HFFc6 (cell line): ENCODE data around the gene LDLRAD4. TPM values are rescaled to one million over a fixed set of nuclear protein-coding genes. Genes with fewer than 3 reads are reported as not detected.

Experiments
- DNase-seq: peaks from one replicate; pipeline ENCODE4 v3.0.0-alpha.2; 2018
- H3K27ac Mint-ChIP-seq: 2 replicates; pipeline ENCODE4 v1.8.0; 2020; ENCODE audit warnings: mild to moderate bottlenecking, mixed read lengths
- H3K27me3 Mint-ChIP-seq: 2 replicates; pipeline ENCODE4 v1.8.0; 2021; ENCODE audit warnings: mild to moderate bottlenecking, moderate library complexity, mixed read lengths; ENCODE audit not compliant: insufficient read depth
- H3K36me3 Mint-ChIP-seq: 2 replicates; pipeline ENCODE4 v1.8.0; 2021; ENCODE audit warnings: low read depth, mixed read lengths
- H3K4me1 Mint-ChIP-seq: 2 replicates; pipeline ENCODE4 v1.8.0; 2020; ENCODE audit warnings: low read depth, mixed read lengths
- H3K4me3 Mint-ChIP-seq: 2 replicates; pipeline ENCODE4 v1.8.0; 2020; ENCODE audit warnings: mild to moderate bottlenecking, moderate library complexity, mixed read lengths
- H3K9me3 Mint-ChIP-seq: 2 replicates; pipeline ENCODE4 v1.8.0; 2020; ENCODE audit warnings: mild to moderate bottlenecking, mixed read lengths
- CTCF ChIP-seq: fragments of 200-600 bp; sonication (generic); IDR thresholded peaks from 2 replicates; pipeline ENCODE4 v1.5.0; 2021; ENCODE audit warnings: antibody characterized with exemption, mild to moderate bottlenecking
- total RNA-seq, 6 experiments: library from RNA; stranded (reverse); fragmentation: NEBNext Ultra II Directional; extraction: Animal tissue kit (Norgen Biotek cat#: 25700); gene quantifications; 2 replicates in 1 of 6; 3 replicates in 5 of 6; pipeline ENCODE4 v1.2.3, GENCODE V29; 2021

The LDLRAD4 gene
- total RNA-seq, 6 experiments from 2014 or later: not detected

DNA sequence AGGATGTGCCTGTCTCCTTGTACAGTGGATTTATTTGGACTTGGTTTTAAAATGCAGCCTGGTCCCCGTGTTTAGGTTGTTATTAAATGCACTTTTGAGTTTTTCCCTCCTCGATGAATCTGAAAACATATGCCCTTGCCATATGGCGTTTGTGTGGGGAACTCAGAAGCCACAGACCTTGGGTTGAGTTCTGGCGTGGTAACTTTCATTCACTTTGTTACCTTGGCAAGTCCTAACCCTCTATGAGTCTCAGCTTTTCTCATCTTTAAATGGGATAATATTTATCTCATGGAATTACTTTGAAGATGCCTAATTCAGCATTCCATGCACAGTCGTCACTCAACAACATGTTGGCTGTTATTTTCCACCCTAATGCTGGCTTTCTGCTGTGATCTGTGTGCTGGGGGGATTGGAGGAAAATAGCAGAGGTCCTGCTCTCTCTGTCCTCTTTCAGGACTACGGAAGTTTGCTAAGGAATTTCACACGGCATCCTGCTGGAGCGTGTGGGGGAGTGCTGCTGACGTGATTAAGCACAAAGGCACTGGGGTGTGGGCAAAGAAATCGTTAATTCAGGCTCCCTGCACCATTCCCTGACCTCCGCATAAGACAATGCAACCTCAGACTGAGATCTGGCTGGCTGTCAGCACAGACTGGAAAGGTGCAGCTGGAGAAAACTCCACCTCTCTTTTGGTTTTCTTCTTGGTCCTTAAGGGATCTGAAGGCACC is 61.7 kb downstream of the LDLRAD4 start:
- H3K36me3 Mint-ChIP-seq: no peaks in the 10 kb centered on the region
- no peak overlapping the region for H3K4me3 Mint-ChIP-seq
- no peaks in the 10 kb centered on the region for H3K4me1 Mint-ChIP-seq

DNA sequence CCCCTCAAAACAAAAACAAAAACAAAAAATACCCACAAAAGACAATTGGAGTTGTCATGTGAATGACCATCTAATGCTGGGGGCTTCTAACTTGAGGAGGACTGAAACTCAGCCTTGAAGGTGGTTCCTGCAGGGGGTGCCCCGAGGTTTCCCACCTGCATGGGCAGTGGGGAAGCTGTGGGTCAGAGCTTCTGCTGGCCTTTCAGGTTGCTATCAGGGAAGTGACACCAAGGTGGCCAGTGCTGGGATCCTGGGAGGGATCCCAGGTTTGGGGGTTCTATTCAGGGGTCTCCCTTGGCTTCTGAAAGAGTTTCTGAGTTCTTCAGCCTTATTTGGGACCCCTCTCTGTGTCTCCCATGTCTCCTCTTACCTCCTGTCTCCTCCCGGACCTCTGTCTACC is 62.8 kb downstream of the LDLRAD4 start:
- Mint-ChIP-seq H3K9me3 (peaks cover 9% of the 10 kb centered on the region; the same call in 1 of the 2 replicates), H3K27ac (no peak overlapping the region), H3K4me3 (no peak overlapping the region), H3K4me1 (no peaks in the 10 kb centered on the region), H3K27me3 (peaks cover 15% of the 10 kb centered on the region), H3K36me3 (no peaks in the 10 kb centered on the region)
- no peak for DNase-seq
- no peak for TF ChIP-seq CTCF

More for the DNA sequence above, 61.7 kb downstream of the LDLRAD4 start:
- no peak for TF ChIP-seq CTCF
- no peak for DNase-seq
- Mint-ChIP-seq H3K9me3 (peaks cover 4% of the 10 kb centered on the region; the same call in 1 of the 2 replicates), H3K27me3 (peaks cover 15% of the 10 kb centered on the region), H3K27ac (no peak overlapping the region)

- no peak for TF ChIP-seq CTCF
- no peak overlapping the region for H3K27ac Mint-ChIP-seq
- peaks cover 13% of the 10 kb centered on the region for H3K27me3 Mint-ChIP-seq
- no peak for DNase-seq
- no peak overlapping the region for H3K4me3 Mint-ChIP-seq
- H3K4me1 Mint-ChIP-seq: no peaks in the 10 kb centered on the region
- H3K9me3 Mint-ChIP-seq: peaks cover 11% of the 10 kb centered on the region; the same call in 1 of the 2 replicates
- no peaks in the 10 kb centered on the region for H3K36me3 Mint-ChIP-seq
Observed at GRCh38 chr18:13283746-13284145, 65.2 kb downstream of the LDLRAD4 start.

DNA sequence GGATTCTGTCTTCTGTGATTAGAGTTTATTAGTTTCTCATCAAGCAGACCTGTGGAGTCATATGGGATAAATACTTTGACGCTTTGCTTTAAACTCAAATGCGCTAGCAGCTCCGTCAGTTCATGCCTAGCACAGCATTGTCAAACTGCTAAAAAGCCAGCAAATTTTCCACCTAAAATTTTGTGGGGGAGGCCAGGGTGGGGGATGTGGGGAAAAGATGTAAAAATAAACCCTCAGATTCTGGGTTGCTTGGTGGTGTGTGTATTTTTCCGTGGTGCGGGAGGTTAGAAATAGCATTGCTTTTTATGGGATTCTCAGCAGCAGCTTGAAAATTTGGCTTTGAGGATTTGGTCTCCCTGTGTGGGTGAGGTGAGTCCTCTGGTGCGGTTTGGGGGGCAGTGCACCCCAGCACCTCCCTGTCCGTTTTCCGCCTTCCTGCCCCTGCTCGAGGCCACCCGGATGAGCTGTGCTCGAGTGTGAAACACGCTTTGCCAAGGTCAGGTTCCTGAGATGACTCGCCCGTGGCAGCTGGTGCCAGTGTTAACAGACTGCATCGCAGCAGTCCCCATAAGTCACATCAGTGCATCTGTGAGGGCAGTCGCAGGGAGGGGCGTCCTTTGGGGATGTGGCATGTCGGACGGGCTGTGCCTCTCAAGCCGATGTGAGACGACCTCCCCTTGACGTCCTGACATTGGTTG is 65.9 kb downstream of the LDLRAD4 start:
- no peak for DNase-seq
- H3K36me3 Mint-ChIP-seq: no peaks in the 10 kb centered on the region
- no peak overlapping the region for H3K4me3 Mint-ChIP-seq
- H3K27me3 Mint-ChIP-seq: peaks cover 13% of the 10 kb centered on the region
- no peaks in the 10 kb centered on the region for H3K4me1 Mint-ChIP-seq
- H3K27ac Mint-ChIP-seq: no peak overlapping the region
- no peak for TF ChIP-seq CTCF
- peaks cover 11% of the 10 kb centered on the region; the same call in 1 of the 2 replicates for H3K9me3 Mint-ChIP-seq

DNA sequence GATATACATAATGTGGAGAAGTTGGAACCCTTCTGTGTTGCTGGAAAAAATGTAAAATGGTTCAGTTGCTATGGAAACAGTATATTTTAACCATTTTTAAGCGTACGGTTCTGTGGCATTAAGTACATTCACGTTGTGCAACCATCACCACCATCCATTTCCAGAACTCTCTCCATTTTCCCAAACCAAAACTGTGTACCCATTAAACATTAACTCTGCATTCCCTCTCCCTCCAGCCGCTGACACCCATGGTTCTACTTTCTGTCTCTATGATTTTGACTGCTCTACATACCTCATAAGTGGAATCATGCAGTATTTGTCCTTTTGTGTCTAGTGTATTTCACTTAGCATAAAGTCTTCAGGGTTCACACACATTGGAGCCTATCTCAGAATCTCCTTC is 67.3 kb downstream of the LDLRAD4 start:
- no peak for TF ChIP-seq CTCF
- H3K9me3 Mint-ChIP-seq: peaks cover 11% of the 10 kb centered on the region; the same call in 1 of the 2 replicates
- H3K36me3 Mint-ChIP-seq: no peaks in the 10 kb centered on the region
- no peak overlapping the region for H3K27ac Mint-ChIP-seq
- no peaks in the 10 kb centered on the region for H3K4me1 Mint-ChIP-seq
- no peak overlapping the region for H3K4me3 Mint-ChIP-seq
- DNase-seq: no peak
- H3K27me3 Mint-ChIP-seq: peaks cover 10% of the 10 kb centered on the region
